ENCODE measurements around the gene PLEKHN1.

GRCh38 chr1:938088-938683 lies 28.1 kb upstream of the PLEKHN1 start:
- TF ChIP-seq SUZ12 (IDR thresholded peaks at IDR 0.05; ENCODE audit: extremely low read depth, insufficient read depth, insufficient read length) (no peak), ZNF274 (IDR thresholded peaks at IDR 0.05; ENCODE audit: low read depth, low read length) (no peak), YY1 (IDR thresholded peaks at IDR 0.05; ENCODE audit: insufficient read depth, insufficient read length) (no peak)

Measured in NT2/D1 (cell line).